HCT116 (cell line): ENCODE data around the gene PIMREG. TPM values are rescaled to one million over a fixed set of nuclear protein-coding genes. Genes with fewer than 3 reads are reported as not detected.

Source experiments
- ATAC-seq: fragments of 200-7000 bp; cut with Tn5 transposase; 2 replicates; pipeline ENCODE4 v1.9.1; 2020; ENCODE audit warnings: mild to moderate bottlenecking, moderate library complexity
- BruUV-seq: library from RNA; stranded (reverse); fragments of 400-500 nt; replicated peaks from 2 replicates; lab custom pipeline; 2021; lab: Mats Ljungman, UMichigan
- CTCF ChIA-PET: fragments of 300-600 bp; sonication (Branson Sonifier 250); formaldehyde crosslinking; loops from one replicate; lab custom pipeline; 2021; ENCODE audit warnings: antibody characterized with exemption; lab: Charles Lee
- POLR2A ChIA-PET: fragments of 300-600, 350-600 bp; sonication (Branson Sonifier 250); formaldehyde crosslinking; loops from one replicate; lab custom pipeline; 2021; ENCODE audit warnings: antibody characterized with exemption; lab: Charles Lee
- RAD21 ChIA-PET, 2 experiments: fragments of 300-600 bp; sonication (Branson Sonifier 250); formaldehyde crosslinking; loops; one replicate each; lab custom pipeline; 2023; ENCODE audit warnings: low total read pairs in 2 of 2; ENCODE audit not compliant: uncharacterized antibody in 2 of 2, unreplicated experiment in 2 of 2, low non-redundant PET in 1 of 2; lab: Charles Lee
- DNase-seq: peaks from one replicate; pipeline ENCODE4 v3.0.0-alpha.2; 2010; ENCODE audit warnings: low read depth, low spot score
- H2AFZ ChIP-seq: fragments of 200-600 bp; shearing (Covaris generic), sonication (generic); 2 replicates; pipeline ENCODE4 v1.6.1; 2017; ENCODE audit warnings: low read depth, mixed run types, mixed read lengths, antibody characterized with exemption, low read length; ENCODE audit not compliant: poor library complexity, severe bottlenecking
- H3K27ac ChIP-seq: 2 replicates; pipeline ENCODE4 v1.5.1; 2012; ENCODE audit warnings: low read depth, low read length
- H3K27me3 ChIP-seq: fragments of 200-600 bp; sonication (generic); 2 replicates; pipeline ENCODE4 v1.6.1; 2016; ENCODE audit warnings: mixed run types, low read length, mixed read lengths; ENCODE audit not compliant: insufficient read depth
- H3K36me3 ChIP-seq, 2 experiments: fragments of 200-500 bp in 1 of 2; fragments of 200-600 bp in 1 of 2; sonication (Bioruptor generic) in 1 of 2; sonication (generic) in 1 of 2; 2 replicates each; pipeline versions ENCODE4 v1.5.1 to v1.6.1; 2014 to 2016; ENCODE audit warnings: low read length in 2 of 2, inconsistent platforms in 1 of 2, mixed read lengths in 1 of 2, mixed run types in 1 of 2; ENCODE audit not compliant: insufficient read depth in 2 of 2, control insufficient read depth in 1 of 2
- H3K4me1 ChIP-seq, 2 experiments: fragments of 200-600 bp in 1 of 2; sonication (generic) in 1 of 2; 2 replicates each; pipeline versions ENCODE4 v1.5.1 to v1.6.1; 2012 to 2017; ENCODE audit warnings: low read length in 2 of 2, inconsistent platforms in 1 of 2, mild to moderate bottlenecking in 1 of 2, mixed read lengths in 1 of 2, mixed run types in 1 of 2, moderate library complexity in 1 of 2; ENCODE audit not compliant: insufficient read depth in 2 of 2, control insufficient read depth in 1 of 2
- H3K4me2 ChIP-seq: fragments of 200-600 bp; sonication (generic); 2 replicates; pipeline ENCODE4 v1.6.1; 2017; ENCODE audit warnings: mixed run types, low read length, mixed read lengths
- H3K4me3 ChIP-seq, 2 experiments: fragments of 200-600 bp in 1 of 2; sonication (generic) in 1 of 2; replicated peaks in 1 of 2; 2 replicates each; pipeline ENCODE4 v1.5.1; 2011 to 2016; ENCODE audit warnings: low read length in 2 of 2, control low read depth in 1 of 2, low read depth in 1 of 2, mild to moderate bottlenecking in 1 of 2, mixed read lengths in 1 of 2, mixed run types in 1 of 2
- H3K79me2 ChIP-seq: fragments of 200-600 bp; sonication (generic); 2 replicates; pipeline ENCODE4 v1.6.1; 2017; ENCODE audit warnings: mild to moderate bottlenecking, mixed run types, low read length, moderate library complexity, mixed read lengths; ENCODE audit not compliant: insufficient read depth
- H3K9ac ChIP-seq: fragments of 200-600 bp; sonication (generic); 2 replicates; pipeline ENCODE4 v1.6.1; 2016; ENCODE audit warnings: low read length, mixed read lengths
- H3K9me2 ChIP-seq: fragments of 200-600 bp; sonication (generic), shearing (Covaris generic); 2 replicates; pipeline ENCODE4 v1.6.1; 2017; ENCODE audit warnings: mixed run types, mild to moderate bottlenecking, moderate library complexity; ENCODE audit not compliant: insufficient read depth
- H3K9me3 ChIP-seq, 2 experiments: fragments of 200-500 bp in 1 of 2; fragments of 200-600 bp in 1 of 2; sonication (Bioruptor generic) in 1 of 2; sonication (generic) in 1 of 2; 2 replicates each; pipeline ENCODE4 v1.6.1; 2014 to 2017; ENCODE audit warnings: low read length in 2 of 2, mixed read lengths in 2 of 2, inconsistent platforms in 1 of 2, low read depth in 1 of 2, mild to moderate bottlenecking in 1 of 2, mixed run types in 1 of 2, moderate library complexity in 1 of 2; ENCODE audit not compliant: control insufficient read depth in 1 of 2, insufficient read depth in 1 of 2
- H4K20me1 ChIP-seq: fragments of 200-600 bp; sonication (generic), shearing (Covaris generic); 2 replicates; pipeline ENCODE4 v1.6.1; 2017; ENCODE audit warnings: mixed run types, mild to moderate bottlenecking, moderate library complexity; ENCODE audit not compliant: insufficient read depth
- CTCF ChIP-seq, 3 experiments: fragments of 200-600 bp in 1 of 3; sonication (generic) in 1 of 3; IDR thresholded peaks in 2 of 3; conservative IDR thresholded peaks in 1 of 3; 2 replicates each; pipeline ENCODE4 v1.5.1; 2012 to 2017; ENCODE audit warnings: low read depth in 2 of 3, low read length in 2 of 3, antibody characterized with exemption in 1 of 3, borderline replicate concordance in 1 of 3, control low read depth in 1 of 3, mild to moderate bottlenecking in 1 of 3, mixed read lengths in 1 of 3, mixed run types in 1 of 3, moderate library complexity in 1 of 3; ENCODE audit not compliant: insufficient read depth in 1 of 3
- ELF1 ChIP-seq: IDR thresholded peaks from 2 replicates; pipeline ENCODE4 v1.6.1; 2012; ENCODE audit warnings: low read depth, borderline replicate concordance
- EZH2 ChIP-seq: fragments of 200-600 bp; sonication (generic); IDR thresholded peaks from 2 replicates; pipeline ENCODE4 v1.6.1; 2017; ENCODE audit warnings: antibody characterized with exemption, mixed run types
- FOSL1 ChIP-seq: IDR thresholded peaks from 2 replicates; pipeline ENCODE4 v1.6.1; 2012; ENCODE audit warnings: low read depth
- JUND ChIP-seq: IDR thresholded peaks from 2 replicates; pipeline ENCODE4 v1.6.1; 2012
- POLR2A ChIP-seq: IDR thresholded peaks from 2 replicates; pipeline ENCODE4 v1.7.0; 2011; ENCODE audit warnings: borderline replicate concordance; ENCODE audit not compliant: insufficient read depth, insufficient read length; ENCODE audit errors: extremely low read depth
- RAD21 ChIP-seq: IDR thresholded peaks from 2 replicates; pipeline ENCODE4 v1.6.1; 2012; ENCODE audit warnings: low read depth, mild to moderate bottlenecking
- SP1 ChIP-seq: IDR thresholded peaks from 2 replicates; pipeline ENCODE4 v1.6.1; 2012; ENCODE audit warnings: low read depth
- SRF ChIP-seq: IDR thresholded peaks from 2 replicates; pipeline ENCODE4 v1.6.1; 2012; ENCODE audit warnings: low read depth
- ZFX ChIP-seq: fragments of 450-650 bp; IDR thresholded peaks from 2 replicates; pipeline ENCODE4 v1.6.1; 2017
- intact Hi-C: fragments of 100-400 bp; cut with micrococcal nuclease; formaldehyde crosslinking; loops from 2 replicates; pipeline ENCODE4 v1.10.0; 2022
- total RNA-seq: library from RNA; stranded (reverse); gene quantifications from one replicate; pipeline ENCODE4 v1.2.1, GENCODE V29; 2021; ENCODE audit not compliant: unreplicated experiment
- TF ChIP-seq, protein P1 (sequence below): IDR thresholded peaks from 2 replicates; pipeline ENCODE4 v1.6.1; 2011; ENCODE audit warnings: mild to moderate bottlenecking, low read length, moderate library complexity; ENCODE audit not compliant: insufficient replicate concordance; ENCODE audit errors: extremely low read depth

Gene PIMREG
- total RNA-seq, 1 experiment from 2014 or later: 57.0 TPM

DNA sequence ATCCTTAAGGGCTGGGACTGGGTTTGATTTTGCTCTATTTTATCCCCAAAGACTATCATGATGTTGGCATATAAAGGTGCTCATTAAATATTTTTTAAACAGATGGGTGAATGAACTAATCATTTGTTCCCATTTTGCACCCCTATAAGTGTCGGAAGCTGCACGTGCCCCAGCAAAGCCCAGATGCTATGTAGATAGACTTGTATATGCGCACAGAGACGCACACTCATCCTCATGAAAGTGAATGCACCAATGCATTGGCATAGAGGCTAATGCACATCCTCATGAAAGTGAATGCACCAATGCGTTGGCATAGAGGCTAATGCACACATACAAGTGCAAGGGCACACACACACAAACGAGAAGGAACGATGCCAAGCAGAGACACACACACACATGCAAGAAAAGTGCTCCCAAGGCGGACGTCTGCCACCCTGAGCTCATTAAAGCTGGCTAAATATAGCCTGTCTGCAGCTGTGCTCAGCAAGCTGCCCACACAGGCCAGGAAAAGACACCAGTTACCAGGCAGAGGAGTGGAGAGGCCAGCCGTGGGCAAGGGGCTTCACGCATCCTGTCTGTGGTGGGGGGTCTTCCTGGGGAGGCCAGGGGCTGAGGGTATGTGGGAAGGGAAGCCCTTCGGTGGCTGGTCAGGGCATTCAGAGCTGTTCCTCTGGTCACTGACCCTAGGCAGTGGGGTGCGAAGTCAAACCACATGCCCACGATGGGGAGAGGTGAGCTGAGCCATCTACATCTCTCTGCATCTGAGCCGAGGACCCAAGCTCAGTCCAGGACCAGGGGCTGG, 52.6 kb downstream of the PIMREG start:
- Histone ChIP-seq H3K27ac (no peak overlapping the region), H3K9ac (no peak overlapping the region), H3K4me1 (no peaks in the 10 kb centered on the region), H4K20me1 (no peaks in the 10 kb centered on the region), H3K27me3 (no peaks in the 10 kb centered on the region), H3K79me2 (no peaks in the 10 kb centered on the region), H3K4me3 (no peak overlapping the region), H2AFZ (no peak overlapping the region), H3K9me2 (no peaks in the 10 kb centered on the region), H3K36me3 (no peaks in the 10 kb centered on the region), H3K4me2 (no peak overlapping the region), H3K9me3 (no peaks in the 10 kb centered on the region)
- ChIA-PET RAD21 (no interaction called here), CTCF (no interaction called here), POLR2A (no interaction called here)
- TF ChIP-seq JUND (no peak), ZFX (no peak)
- DNase-seq (no peak), ATAC-seq (no peak)
- BruUV-seq: no TSS peak
- intact Hi-C loops: no loop called here

- no peak for DNase-seq
- intact Hi-C loops: no loop called here
- Histone ChIP-seq H3K4me3 (no peak overlapping the region), H3K27ac (no peak overlapping the region), H3K36me3 (no peaks in the 10 kb centered on the region), H2AFZ (no peak overlapping the region), H3K9ac (no peak overlapping the region), H3K79me2 (no peaks in the 10 kb centered on the region), H3K4me2 (no peak overlapping the region), H4K20me1 (no peaks in the 10 kb centered on the region), H3K27me3 (no peaks in the 10 kb centered on the region), H3K9me2 (no peaks in the 10 kb centered on the region), H3K9me3 (no peaks in the 10 kb centered on the region), H3K4me1 (no peaks in the 10 kb centered on the region)
- TF ChIP-seq SRF: no peak
- TF ChIP-seq CTCF (IDR thresholded peaks at IDR 0.05 in 2 of 3, conservative IDR thresholded peaks at IDR 0.05 in 1 of 3; ENCODE audit: borderline replicate concordance in 1 of 3, insufficient read depth in 1 of 3, low read depth in 2 of 3, low read length in 2 of 3): no peak
- TF ChIP-seq ZFX: no peak
- TF ChIP-seq POLR2A: no peak
- no peak for TF ChIP-seq RAD21
- no peak for TF ChIP-seq SP1
- no peak for TF ChIP-seq EZH2
- TF ChIP-seq, protein P1, sequence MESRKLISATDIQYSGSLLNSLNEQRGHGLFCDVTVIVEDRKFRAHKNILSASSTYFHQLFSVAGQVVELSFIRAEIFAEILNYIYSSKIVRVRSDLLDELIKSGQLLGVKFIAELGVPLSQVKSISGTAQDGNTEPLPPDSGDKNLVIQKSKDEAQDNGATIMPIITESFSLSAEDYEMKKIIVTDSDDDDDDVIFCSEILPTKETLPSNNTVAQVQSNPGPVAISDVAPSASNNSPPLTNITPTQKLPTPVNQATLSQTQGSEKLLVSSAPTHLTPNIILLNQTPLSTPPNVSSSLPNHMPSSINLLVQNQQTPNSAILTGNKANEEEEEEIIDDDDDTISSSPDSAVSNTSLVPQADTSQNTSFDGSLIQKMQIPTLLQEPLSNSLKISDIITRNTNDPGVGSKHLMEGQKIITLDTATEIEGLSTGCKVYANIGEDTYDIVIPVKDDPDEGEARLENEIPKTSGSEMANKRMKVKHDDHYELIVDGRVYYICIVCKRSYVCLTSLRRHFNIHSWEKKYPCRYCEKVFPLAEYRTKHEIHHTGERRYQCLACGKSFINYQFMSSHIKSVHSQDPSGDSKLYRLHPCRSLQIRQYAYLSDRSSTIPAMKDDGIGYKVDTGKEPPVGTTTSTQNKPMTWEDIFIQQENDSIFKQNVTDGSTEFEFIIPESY: no peak
- TF ChIP-seq FOSL1: no peak
- TF ChIP-seq ELF1: no peak
- ATAC-seq: no peak
- ChIA-PET RAD21 (no interaction called here), CTCF (no interaction called here), POLR2A (no interaction called here)
- no TSS peak for BruUV-seq
Measured at GRCh38 chr17:6497496-6498221, 53.4 kb downstream of the PIMREG start.
